GM12892 (cell line): ENCODE results near the gene OGFOD1.

Experiments used
- DNase-seq: peaks from one replicate; pipeline ENCODE4 v3.0.0; 2011; ENCODE audit not compliant: insufficient read length
- FAIRE-seq: peaks from 2 replicates; lab custom pipeline; 2011; peaks lifted over from hg19 to GRCh38; lab: Jason Lieb, UNC
- POLR2A ChIP-seq: IDR thresholded peaks from 2 replicates; pipeline ENCODE4 v1.6.1; 2011; ENCODE audit warnings: low read depth, low read length, control low read depth
- POLR2AphosphoS5 ChIP-seq: IDR thresholded peaks from 2 replicates; pipeline ENCODE4 v1.6.1; 2011; ENCODE audit warnings: low read depth, low read length, control low read depth
- TAF1 ChIP-seq: IDR thresholded peaks from 2 replicates; pipeline ENCODE4 v1.6.1; 2011; ENCODE audit warnings: low read depth, mild to moderate bottlenecking, control low read depth, low read length, borderline replicate concordance

OGFOD1 gene

GRCh38 chr16:56518425-56518824, 67.1 kb downstream of the OGFOD1 start:
- no peak for FAIRE-seq
- TF ChIP-seq POLR2A, result no peak
- no peak for TF ChIP-seq POLR2AphosphoS5
- no peak for TF ChIP-seq TAF1
- DNase-seq, result no peak

- FAIRE-seq (peak; percentile 97), DNase-seq (peak; percentile 86)
- TF ChIP-seq POLR2AphosphoS5 (peak; percentile 60; the same call in 1 of the 2 replicates), POLR2A (peak; percentile 75; the same call in 1 of the 2 replicates), TAF1 (0 out of 2 replicates have a peak, but pooled peaks have one; percentile 17)
Observed at GRCh38 chr16:56519459-56520250, 68.3 kb downstream of the OGFOD1 start, which contains the start of gene BBS2. BBS2 (minus strand) TSS chr16:56520024; CDS start chr16:56519862, 162 bp downstream.

- FAIRE-seq (no peak), DNase-seq (no peak)
- TF ChIP-seq POLR2AphosphoS5 (no peak), TAF1 (no peak), POLR2A (no peak)
Observed at GRCh38 chr16:56520251-56520577, 68.9 kb downstream of the OGFOD1 start.

- DNase-seq (no peak), FAIRE-seq (no peak)
- TF ChIP-seq POLR2A, result no peak
- TF ChIP-seq POLR2AphosphoS5, result no peak
- TF ChIP-seq TAF1, result no peak
Observed at GRCh38 chr16:56525236-56525635, 73.9 kb downstream of the OGFOD1 start.
